Colonic mucosa (tissue), 4 donors: ENCODE results near the gene TAT. TPM values are rescaled to one million over a fixed set of nuclear protein-coding genes. Genes with fewer than 3 reads are reported as not detected.

Experiments
- DNase-seq: peaks from one replicate; pipeline ENCODE4 v3.0.0-alpha.2; 2020
- H3K27ac ChIP-seq: fragments of 200-600 bp; one replicate; pipeline ENCODE4 v1.8.0; 2021
- H3K27me3 ChIP-seq: fragments of 200-600 bp; one replicate; pipeline ENCODE4 v1.8.0; 2021
- H3K36me3 ChIP-seq: fragments of 200-600 bp; one replicate; pipeline ENCODE4 v1.8.0; 2021
- H3K4me1 ChIP-seq: fragments of 200-600 bp; one replicate; pipeline ENCODE4 v1.8.0; 2021; ENCODE audit warnings: mild to moderate bottlenecking
- H3K4me3 ChIP-seq: fragments of 200-600 bp; one replicate; pipeline ENCODE4 v1.8.0; 2021
- H3K9ac ChIP-seq, 2 donors: one replicate each; pipeline ENCODE4 v1.7.0; 2013; ENCODE audit warnings: control low read depth in 2 of 2, low read depth in 2 of 2, low read length in 2 of 2
- H3K9me3 ChIP-seq: fragments of 200-600 bp; one replicate; pipeline ENCODE4 v1.8.0; 2021
- intact Hi-C: fragments of 100-400 bp; cut with DNase I; formaldehyde crosslinking; loops from one replicate; pipeline ENCODE4 v1.14.1; 2022
- total RNA-seq, 2 donors: library from RNA; stranded (reverse); fragmentation: NEBNext Ultra II Directional in 1 of 2; extraction: Animal tissue kit (Norgen Biotek cat#: 25700) in 1 of 2; gene quantifications; one replicate each; pipeline ENCODE4 v1.2.1, GENCODE V29; 2021
- TF ChIP-seq, protein P1 (sequence below): fragments of 200-600 bp; IDR thresholded peaks from one replicate; pipeline ENCODE4 v1.8.0; 2022; ENCODE audit warnings: antibody characterized with exemption, mild to moderate bottlenecking
- donor health status: healthy.
- donor health status: DM: no; HTN: no; CAD: no.
- donor health status: DM: no; HTN: no; CAD: no.

The TAT gene
- 1 to 10 TPM in 1 of 2 donors, under 1 TPM in 1; 0.64 to 2.2 TPM for total RNA-seq

DNA sequence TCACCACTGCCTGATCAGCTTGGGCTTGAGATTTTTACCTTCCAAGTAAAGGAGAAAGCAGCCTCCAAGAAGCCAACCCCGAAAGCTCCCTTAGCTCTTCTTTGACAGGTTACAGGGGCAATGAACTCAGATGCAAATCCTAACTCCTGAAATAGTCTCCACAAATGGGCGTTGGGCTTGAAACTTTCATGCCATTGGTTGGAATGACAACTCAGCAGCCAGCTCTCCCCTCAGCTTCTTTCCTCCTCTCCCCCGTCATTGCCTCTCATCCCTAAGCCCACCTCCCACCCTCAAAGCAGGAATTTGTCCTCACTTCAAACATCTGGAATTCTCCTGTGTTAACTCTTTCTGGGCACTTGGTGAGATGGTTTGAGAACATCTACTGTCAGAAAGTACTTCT lies at the start of gene TAT:
Gene TAT, minus strand, starts transcription at position 122 of the 400 bp plus-strand sequence. CDS start 677 bp downstream, outside the sequence.
- H3K9ac ChIP-seq = no peak within 1 kb of the TSS
- no peaks in the 10 kb centered on the region for H3K36me3 ChIP-seq
- H3K27me3 ChIP-seq = no peaks in the 10 kb centered on the region
- TF ChIP-seq, protein P1, sequence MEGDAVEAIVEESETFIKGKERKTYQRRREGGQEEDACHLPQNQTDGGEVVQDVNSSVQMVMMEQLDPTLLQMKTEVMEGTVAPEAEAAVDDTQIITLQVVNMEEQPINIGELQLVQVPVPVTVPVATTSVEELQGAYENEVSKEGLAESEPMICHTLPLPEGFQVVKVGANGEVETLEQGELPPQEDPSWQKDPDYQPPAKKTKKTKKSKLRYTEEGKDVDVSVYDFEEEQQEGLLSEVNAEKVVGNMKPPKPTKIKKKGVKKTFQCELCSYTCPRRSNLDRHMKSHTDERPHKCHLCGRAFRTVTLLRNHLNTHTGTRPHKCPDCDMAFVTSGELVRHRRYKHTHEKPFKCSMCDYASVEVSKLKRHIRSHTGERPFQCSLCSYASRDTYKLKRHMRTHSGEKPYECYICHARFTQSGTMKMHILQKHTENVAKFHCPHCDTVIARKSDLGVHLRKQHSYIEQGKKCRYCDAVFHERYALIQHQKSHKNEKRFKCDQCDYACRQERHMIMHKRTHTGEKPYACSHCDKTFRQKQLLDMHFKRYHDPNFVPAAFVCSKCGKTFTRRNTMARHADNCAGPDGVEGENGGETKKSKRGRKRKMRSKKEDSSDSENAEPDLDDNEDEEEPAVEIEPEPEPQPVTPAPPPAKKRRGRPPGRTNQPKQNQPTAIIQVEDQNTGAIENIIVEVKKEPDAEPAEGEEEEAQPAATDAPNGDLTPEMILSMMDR = no peak
- H3K9me3 ChIP-seq = no peaks in the 10 kb centered on the region
- no peak within 1 kb of the TSS for H3K4me3 ChIP-seq
- DNase-seq = no peak
- intact Hi-C loops = no loop called here
- H3K4me1 ChIP-seq = no peaks in the 10 kb centered on the region
- H3K27ac ChIP-seq = no peak within 1 kb of the TSS

DNA sequence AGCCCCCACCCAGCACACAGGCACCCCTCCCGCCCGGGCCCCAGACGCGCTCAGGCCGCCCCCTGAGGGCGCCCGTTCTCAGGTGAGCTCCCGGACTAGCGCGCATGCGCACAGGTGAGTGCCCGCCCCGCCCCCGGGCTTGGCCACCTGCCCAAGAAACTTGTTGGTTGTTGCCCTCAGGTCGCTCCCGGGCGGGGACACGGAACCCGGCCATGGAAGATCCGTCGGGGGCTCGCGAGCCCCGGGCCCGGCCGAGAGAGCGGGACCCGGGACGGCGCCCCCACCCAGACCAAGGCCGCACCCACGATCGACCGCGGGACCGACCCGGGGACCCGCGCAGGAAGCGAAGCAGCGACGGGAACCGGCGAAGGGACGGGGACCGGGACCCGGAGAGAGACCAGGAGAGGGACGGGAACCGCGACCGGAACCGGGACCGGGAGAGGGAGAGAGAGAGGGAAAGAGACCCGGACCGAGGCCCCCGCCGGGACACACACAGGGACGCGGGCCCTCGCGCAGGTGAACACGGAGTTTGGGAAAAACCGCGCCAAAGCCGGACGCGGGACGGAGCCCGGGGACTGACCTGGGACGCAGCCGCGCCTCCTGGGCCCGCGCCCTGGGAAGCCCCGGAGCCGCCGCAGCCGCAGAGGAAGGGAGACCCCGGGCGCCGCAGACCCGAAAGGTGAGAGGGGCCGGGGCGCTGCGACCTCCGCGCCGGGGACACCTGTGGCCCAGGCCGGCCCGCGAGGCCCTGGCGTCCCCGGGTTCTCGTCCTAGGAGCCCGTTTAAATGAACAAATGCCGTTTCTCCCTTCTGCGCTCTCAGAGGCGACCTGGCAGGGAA lies 49.3 kb upstream of the TAT start, which contains the start of gene MARVELD3:
Gene MARVELD3, plus strand, starts transcription at position 167 of the 840 bp plus-strand sequence. Its CDS starts 46 bp downstream, at position 213.
- intact Hi-C loops = loop anchor here (5.0 kb wide), 1 partner anchor 116 kb away; no protein-coding TSS in a partner anchor
- peak; percentile 93 for DNase-seq
- TF ChIP-seq, protein P1 = no peak
- H3K27me3 ChIP-seq = peaks cover 10% of the 10 kb centered on the region
- H3K9me3 ChIP-seq = no peaks in the 10 kb centered on the region
- H3K9ac ChIP-seq = peak within 1 kb of the TSS; percentile 87 to 88
- H3K4me3 ChIP-seq = peak within 1 kb of the TSS; percentile 77
- peak within 1 kb of the TSS; percentile 83 for H3K27ac ChIP-seq
- no peaks in the 10 kb centered on the region for H3K4me1 ChIP-seq
- H3K36me3 ChIP-seq = no peaks in the 10 kb centered on the region

DNA sequence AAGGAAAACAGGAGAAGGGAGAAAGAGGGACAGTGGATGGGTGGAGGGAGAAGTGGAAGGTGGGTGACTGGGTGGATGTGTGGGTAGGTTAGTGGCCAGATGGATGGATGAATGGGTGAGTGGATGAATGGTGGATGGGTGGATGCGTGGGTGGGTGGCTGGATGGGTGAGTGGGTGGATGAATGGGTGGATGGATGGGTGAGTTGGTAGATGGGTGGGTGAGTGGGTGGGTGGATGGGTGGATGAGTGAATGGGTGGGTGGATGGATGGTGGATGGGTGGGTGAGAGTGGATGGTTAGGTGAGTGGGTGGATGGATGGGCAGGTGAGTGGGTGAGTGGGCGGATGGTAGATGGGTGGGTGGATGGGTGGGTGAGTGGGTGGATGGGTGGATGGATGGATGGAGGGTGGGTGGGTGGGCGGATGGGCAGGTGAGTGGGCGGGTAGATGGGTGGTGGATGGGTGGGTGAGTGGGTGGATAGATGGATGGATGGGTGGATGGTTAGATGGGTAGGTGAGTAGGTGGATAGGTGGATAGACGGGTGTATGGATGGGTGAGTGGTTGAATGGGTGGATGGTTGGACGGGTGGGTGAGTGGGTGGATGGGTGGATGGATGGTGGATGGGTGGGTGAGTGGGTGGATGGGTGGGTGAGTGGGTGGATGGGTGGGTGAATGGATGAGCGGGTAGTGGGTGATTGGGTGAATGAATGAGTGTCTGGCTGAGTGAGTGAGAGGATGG lies 48.4 kb upstream of the TAT start:
- Histone ChIP-seq H3K36me3 (no peaks in the 10 kb centered on the region), H3K27ac (no peak overlapping the region), H3K4me1 (no peaks in the 10 kb centered on the region), H3K9ac (no peak overlapping the region), H3K9me3 (no peaks in the 10 kb centered on the region), H3K27me3 (peaks cover 10% of the 10 kb centered on the region), H3K4me3 (no peak overlapping the region)
- TF ChIP-seq, protein P1 = no peak
- no peak for DNase-seq
- intact Hi-C loops = loop anchor here (5.0 kb wide), 1 partner anchor 117 kb away; no protein-coding TSS in a partner anchor

GRCh38 chr16:71623597-71623996 lies 46.7 kb upstream of the TAT start:
- Histone ChIP-seq H3K27me3 (peaks cover 10% of the 10 kb centered on the region), H3K9me3 (no peaks in the 10 kb centered on the region), H3K9ac (no peak overlapping the region), H3K4me1 (no peaks in the 10 kb centered on the region), H3K27ac (no peak overlapping the region), H3K36me3 (no peaks in the 10 kb centered on the region), H3K4me3 (no peak overlapping the region)
- DNase-seq = no peak
- TF ChIP-seq, protein P1 = no peak
- intact Hi-C loops = no loop called here

GRCh38 chr16:71622088-71622487 lies 45.2 kb upstream of the TAT start:
- H3K9ac ChIP-seq = no peak overlapping the region
- H3K4me3 ChIP-seq = no peak overlapping the region
- no peaks in the 10 kb centered on the region for H3K4me1 ChIP-seq
- H3K27ac ChIP-seq = no peak overlapping the region
- no peaks in the 10 kb centered on the region for H3K9me3 ChIP-seq
- intact Hi-C loops = no loop called here
- no peaks in the 10 kb centered on the region for H3K36me3 ChIP-seq
- H3K27me3 ChIP-seq = peaks cover 10% of the 10 kb centered on the region
- no peak for DNase-seq
- TF ChIP-seq, protein P1 = no peak
